Measurements from ENCODE around the gene KLHL22.

Gene KLHL22

GRCh38 chr22:20433191-20433590 is 62.4 kb downstream of the KLHL22 start:
- TF ChIP-seq CREB5 (CRISPR knock-in tag; IDR thresholded peaks at IDR 0.05; ENCODE audit: low read depth) (no peak), GLIS3 (CRISPR knock-in tag; IDR thresholded peaks at IDR 0.05) (no peak), ARNTL (CRISPR knock-in tag; IDR thresholded peaks at IDR 0.05; ENCODE audit: borderline replicate concordance, low read depth) (no peak)
- ATAC-seq, result no peak

- no peak for ATAC-seq
- no peak for TF ChIP-seq ZFP3 (CRISPR knock-in tag; IDR thresholded peaks at IDR 0.05)
- TF ChIP-seq RARB (CRISPR knock-in tag; IDR thresholded peaks at IDR 0.05), result no peak
- no peak for TF ChIP-seq CSDC2 (CRISPR knock-in tag; IDR thresholded peaks at IDR 0.05)
- TF ChIP-seq CSRNP3 (CRISPR knock-in tag; IDR thresholded peaks at IDR 0.05), result no peak
These were observed 63.3 kb downstream of the KLHL22 start for GRCh38 chr22:20432244-20432686.

GRCh38 chr22:20431511-20432192 is 63.9 kb downstream of the KLHL22 start:
- TF ChIP-seq ZC3H10 (CRISPR knock-in tag; IDR thresholded peaks at IDR 0.05) (no peak), CREB5 (CRISPR knock-in tag; IDR thresholded peaks at IDR 0.05; ENCODE audit: low read depth) (no peak), ZNF8 (CRISPR knock-in tag; IDR thresholded peaks at IDR 0.05) (no peak), ISL1 (CRISPR knock-in tag; IDR thresholded peaks at IDR 0.05) (no peak), PPARA (CRISPR knock-in tag; IDR thresholded peaks at IDR 0.05; ENCODE audit: borderline replicate concordance) (no peak), CSRNP3 (CRISPR knock-in tag; IDR thresholded peaks at IDR 0.05) (no peak), TOX (CRISPR knock-in tag; IDR thresholded peaks at IDR 0.05; ENCODE audit: borderline replicate concordance) (no peak), ZNF565 (CRISPR knock-in tag; conservative IDR thresholded peaks at IDR 0.05; ENCODE audit: low read depth) (no peak), ESRRG (CRISPR knock-in tag; IDR thresholded peaks at IDR 0.05) (no peak), POU6F1 (CRISPR knock-in tag; IDR thresholded peaks at IDR 0.05; ENCODE audit: borderline replicate concordance, low read depth) (no peak), TSHZ2 (CRISPR knock-in tag; IDR thresholded peaks at IDR 0.05) (no peak), CSDC2 (CRISPR knock-in tag; IDR thresholded peaks at IDR 0.05) (no peak), BACH2 (CRISPR knock-in tag; IDR thresholded peaks at IDR 0.05; ENCODE audit: borderline replicate concordance) (no peak), ZNF70 (CRISPR knock-in tag; IDR thresholded peaks at IDR 0.05) (no peak), TCF4 (CRISPR knock-in tag; IDR thresholded peaks at IDR 0.05; ENCODE audit: borderline replicate concordance) (no peak), ZFP30 (CRISPR knock-in tag; IDR thresholded peaks at IDR 0.05) (no peak)
- no peak for ATAC-seq
